SK-N-SH (cell line): ENCODE results near the gene CTTN.

Experiments used
- CHD2 ChIP-seq: fragments of 150-350 bp; IDR thresholded peaks from 2 replicates; pipeline ENCODE4 v1.6.1; 2018; ENCODE audit warnings: low read length; ENCODE audit not compliant: partially characterized antibody
- CTCF ChIP-seq: fragments of 200-600 bp; sonication (generic); IDR thresholded peaks from 2 replicates; pipeline ENCODE4 v1.6.1; 2017; ENCODE audit warnings: antibody characterized with exemption, mild to moderate bottlenecking, moderate library complexity
- ELF1 ChIP-seq: IDR thresholded peaks from 2 replicates; pipeline ENCODE4 v1.4.0; 2012
- EZH2phosphoT487 ChIP-seq: fragments of 200-600 bp; sonication (generic); IDR thresholded peaks from 2 replicates; pipeline ENCODE4 v1.6.1; 2017; ENCODE audit warnings: low read depth, mixed run types, mild to moderate bottlenecking, antibody characterized with exemption, moderate library complexity, borderline replicate concordance
- JUND ChIP-seq: IDR thresholded peaks from 2 replicates; pipeline ENCODE4 v1.4.0; 2012
- MAX ChIP-seq: IDR thresholded peaks from 2 replicates; pipeline ENCODE4 v1.4.0; 2012; ENCODE audit warnings: low read depth
- NFIC ChIP-seq: IDR thresholded peaks from 2 replicates; pipeline ENCODE4 v1.4.0; 2012; ENCODE audit warnings: borderline replicate concordance
- PBX3 ChIP-seq: IDR thresholded peaks from 2 replicates; pipeline ENCODE4; 2012
- POLR2AphosphoS5 ChIP-seq: IDR thresholded peaks from 2 replicates; pipeline ENCODE4 v1.6.1; 2012; ENCODE audit warnings: low read depth, low read length
- RAD21 ChIP-seq: IDR thresholded peaks from 2 replicates; pipeline ENCODE4 v1.6.1; 2012; ENCODE audit warnings: mild to moderate bottlenecking, low read length
- RFX5 ChIP-seq: IDR thresholded peaks from 2 replicates; pipeline ENCODE4 v1.6.1; 2012; ENCODE audit warnings: mild to moderate bottlenecking, improper control_type of control experiment, low read length
- USF1 ChIP-seq: IDR thresholded peaks from 2 replicates; pipeline ENCODE4 v1.4.0; 2012; ENCODE audit warnings: low read depth, borderline replicate concordance
- YY1 ChIP-seq: IDR thresholded peaks from 2 replicates; pipeline ENCODE4 v1.4.0; 2012; ENCODE audit warnings: low read depth, mild to moderate bottlenecking

- no peak for TF ChIP-seq PBX3
- TF ChIP-seq EZH2phosphoT487: no peak
- no peak for TF ChIP-seq CTCF
- no peak for TF ChIP-seq MAX
- TF ChIP-seq YY1: no peak
- TF ChIP-seq POLR2AphosphoS5: no peak
- no peak for TF ChIP-seq USF1
- no peak for TF ChIP-seq RAD21
- no peak for TF ChIP-seq ELF1
- TF ChIP-seq RFX5: no peak
- no peak for TF ChIP-seq JUND
- TF ChIP-seq NFIC: no peak
- TF ChIP-seq CHD2: no peak
Observed at GRCh38 chr11:70481625-70482528, 83.5 kb downstream of the CTTN start.
